CD14-positive monocyte (primary cell): ENCODE results near the gene DYNC1I1. TPM values are rescaled to one million over a fixed set of nuclear protein-coding genes. Genes with fewer than 3 reads are reported as not detected.

Source experiments
- DNase-seq, 3 donors: peaks; one replicate each; pipeline ENCODE4 v3.0.0-alpha.2; 2011 to 2022
- H2AFZ ChIP-seq: 2 replicates; pipeline ENCODE4 v1.6.0; 2012; ENCODE audit warnings: mild to moderate bottlenecking, low read depth, low read length, inconsistent platforms; ENCODE audit not compliant: insufficient read depth, poor library complexity, severe bottlenecking
- H3K27ac ChIP-seq, 2 donors: 1 replicate in 1 of 2; 2 replicates in 1 of 2; pipeline ENCODE4 v1.5.1; 2012 to 2013; ENCODE audit warnings: low read length in 2 of 2, control low read depth in 1 of 2, inconsistent platforms in 1 of 2, low read depth in 1 of 2, mild to moderate bottlenecking in 1 of 2
- H3K27me3 ChIP-seq, 2 donors: one replicate each; pipeline versions ENCODE4 v1.6.0 to v1.6.1; 2011 to 2013; ENCODE audit warnings: low read length in 2 of 2; ENCODE audit not compliant: control insufficient read depth in 2 of 2, insufficient read depth in 2 of 2
- H3K36me3 ChIP-seq, 2 donors: replicated peaks in 1 of 2; 1 replicate in 1 of 2; 2 replicates in 1 of 2; pipeline versions ENCODE4 v1.5.1 to v1.6.1; 2012 to 2013; ENCODE audit warnings: low read length in 2 of 2, control low read depth in 1 of 2, inconsistent platforms in 1 of 2, mild to moderate bottlenecking in 1 of 2; ENCODE audit not compliant: insufficient read depth in 2 of 2, control insufficient read depth in 1 of 2
- H3K4me1 ChIP-seq, 2 donors: 1 replicate in 1 of 2; 2 replicates in 1 of 2; pipeline versions ENCODE4 v1.5.1 to v1.6.1; 2012 to 2013; ENCODE audit warnings: low read length in 2 of 2, control low read depth in 1 of 2, inconsistent platforms in 1 of 2, mild to moderate bottlenecking in 1 of 2, moderate library complexity in 1 of 2; ENCODE audit not compliant: insufficient read depth in 2 of 2, control insufficient read depth in 1 of 2
- H3K4me2 ChIP-seq: replicated peaks from 2 replicates; pipeline ENCODE3; 2012; ENCODE audit warnings: low read length, moderate library complexity, mild to moderate bottlenecking; ENCODE audit not compliant: poor library complexity, severe bottlenecking; ENCODE audit errors: extremely low read depth
- H3K4me3 ChIP-seq, 3 experiments: fragments of 200-600 bp in 1 of 3; sonication (generic) in 1 of 3; replicated peaks in 1 of 3; 1 replicate in 2 of 3; 2 replicates in 1 of 3; pipeline ENCODE4 v1.5.1; 2011 to 2013; ENCODE audit warnings: low read length in 3 of 3, mild to moderate bottlenecking in 3 of 3, control low read depth in 2 of 3, low read depth in 2 of 3, inconsistent platforms in 1 of 3, moderate library complexity in 1 of 3
- H3K79me2 ChIP-seq: 2 replicates; pipeline ENCODE4 v1.6.0; 2012; ENCODE audit warnings: mild to moderate bottlenecking, control low read depth, inconsistent platforms, low read length, moderate library complexity; ENCODE audit not compliant: insufficient read depth
- H3K9ac ChIP-seq: 2 replicates; pipeline ENCODE4 v1.6.0; 2017; ENCODE audit warnings: low read length, mild to moderate bottlenecking; ENCODE audit not compliant: insufficient read depth, poor library complexity, severe bottlenecking
- H3K9me3 ChIP-seq, 2 donors: replicated peaks in 1 of 2; 1 replicate in 1 of 2; 2 replicates in 1 of 2; pipeline versions ENCODE4 v1.5.1 to v1.6.1; 2012 to 2013; ENCODE audit warnings: low read length in 2 of 2, control low read depth in 1 of 2; ENCODE audit not compliant: control insufficient read depth in 1 of 2, insufficient read depth in 1 of 2
- H4K20me1 ChIP-seq: 2 replicates; pipeline ENCODE4 v1.6.0; 2012; ENCODE audit warnings: mild to moderate bottlenecking, low read length, control low read depth, moderate library complexity; ENCODE audit not compliant: insufficient read depth
- H3K27ac Mint-ChIP-seq, 7 donors: one replicate each; pipeline ENCODE4 v1.8.0; 2020; ENCODE audit warnings: mild to moderate bottlenecking in 7 of 7, mixed read lengths in 7 of 7, moderate library complexity in 6 of 7, inconsistent platforms in 2 of 7
- H3K27me3 Mint-ChIP-seq, 3 donors: one replicate each; pipeline ENCODE4 v1.8.0; 2021 to 2022; ENCODE audit warnings: low read depth in 3 of 3, mild to moderate bottlenecking in 3 of 3, mixed read lengths in 3 of 3, moderate library complexity in 3 of 3, inconsistent platforms in 1 of 3
- H3K36me3 Mint-ChIP-seq, 2 donors: one replicate each; pipeline ENCODE4 v1.8.0; 2020; ENCODE audit warnings: mixed read lengths in 2 of 2, inconsistent platforms in 1 of 2, mild to moderate bottlenecking in 1 of 2
- H3K4me1 Mint-ChIP-seq: one replicate; pipeline ENCODE4 v1.8.0; 2020; ENCODE audit warnings: mild to moderate bottlenecking, mixed read lengths
- H3K4me3 Mint-ChIP-seq, 2 donors: one replicate each; pipeline ENCODE4 v1.8.0; 2020; ENCODE audit warnings: mild to moderate bottlenecking in 2 of 2, mixed read lengths in 2 of 2, moderate library complexity in 1 of 2
- H3K9me3 Mint-ChIP-seq, 7 donors: one replicate each; pipeline ENCODE4 v1.8.0; 2020 to 2022; ENCODE audit warnings: mixed read lengths in 7 of 7, mild to moderate bottlenecking in 6 of 7, moderate library complexity in 6 of 7, inconsistent platforms in 2 of 7
- CTCF ChIP-seq: fragments of 200-600 bp; IDR thresholded peaks from one replicate; pipeline ENCODE4 v1.8.0; 2022; ENCODE audit warnings: antibody characterized with exemption, mild to moderate bottlenecking
- WGBS: methylation state at CpG from one replicate; pipeline ENCODE4 v1.1.5; 2013; ENCODE audit warnings: missing lambda C conversion rate; ENCODE audit not compliant: insufficient coverage; 5-methylcytosine and 5-hydroxymethylcytosine counted together
- intact Hi-C, 2 donors: fragments of 100-400 bp; cut with micrococcal nuclease; formaldehyde crosslinking; loops; one replicate each; pipeline versions ENCODE4 v1.15.0 to v1.15.1; 2023
- polyA plus RNA-seq, 3 donors: library from polyadenylated mRNA; depleted of rRNA in 1 of 3; unstranded in 2 of 3; stranded (reverse) in 1 of 3; fragments of 300-500 nt in 2 of 3; fragments of >200 nt in 1 of 3; fragmentation: Illumina TruSeq in 2 of 3; gene quantifications; 1 replicate in 2 of 3; 2 replicates in 1 of 3; pipeline ENCODE4 v1.2.3, GENCODE V29; 2012 to 2021

DYNC1I1 gene
- polyA plus RNA-seq, 3 donors = not detected

GRCh38 chr7:95974108-95974507 lies 201.8 kb downstream of the DYNC1I1 start:
- no peak overlapping the region for H3K4me3 Mint-ChIP-seq
- TF ChIP-seq CTCF = no peak

GRCh38 chr7:95976369-95977060 lies 204.2 kb downstream of the DYNC1I1 start:
- no peaks in the 10 kb centered on the region for H3K27me3 ChIP-seq
- Mint-ChIP-seq H3K4me3 (no peak overlapping the region), H3K9me3 (peaks cover 0 to 5% (median 0%) of the 10 kb centered on the region in 7 donors), H3K27me3 (peaks cover 0 to 4% (median 1%) of the 10 kb centered on the region in 3 donors), H3K27ac (no peak overlapping the region), H3K36me3 (no peaks in the 10 kb centered on the region), H3K4me1 (no peaks in the 10 kb centered on the region)
- no peaks in the 10 kb centered on the region for H4K20me1 ChIP-seq
- no peak overlapping the region for H3K4me3 ChIP-seq
- intact Hi-C loops = no loop called here
- H3K36me3 ChIP-seq = no peaks in the 10 kb centered on the region
- H3K27ac ChIP-seq = no peak overlapping the region
- H3K9me3 ChIP-seq = no peaks in the 10 kb centered on the region
- H3K9ac ChIP-seq = no peak overlapping the region
- 83% methylated on average over 1 of the region's 4 CpGs for WGBS
- no peak for TF ChIP-seq CTCF
- no peaks in the 10 kb centered on the region for H3K79me2 ChIP-seq
- H3K4me2 ChIP-seq = no peak overlapping the region
- no peaks in the 10 kb centered on the region for H3K4me1 ChIP-seq
- no peak for DNase-seq
- H2AFZ ChIP-seq = no peak overlapping the region

More at GRCh38 chr7:95974108-95974507, 201.8 kb downstream of the DYNC1I1 start:
- no peaks in the 10 kb centered on the region for H4K20me1 ChIP-seq
- DNase-seq = no peak
- no peaks in the 10 kb centered on the region for H3K36me3 Mint-ChIP-seq
- H3K27ac Mint-ChIP-seq = no peak overlapping the region
- H3K4me3 ChIP-seq = no peak overlapping the region
- H3K4me1 ChIP-seq = no peaks in the 10 kb centered on the region
- no peaks in the 10 kb centered on the region for H3K27me3 ChIP-seq
- peaks cover 0 to 6% (median 1%) of the 10 kb centered on the region in 3 donors for H3K27me3 Mint-ChIP-seq
- no peak overlapping the region for H3K4me2 ChIP-seq
- no peak overlapping the region for H3K27ac ChIP-seq
- H3K9me3 Mint-ChIP-seq = peaks cover 0 to 6% (median 0%) of the 10 kb centered on the region in 7 donors
- no peaks in the 10 kb centered on the region for H3K4me1 Mint-ChIP-seq
- no peaks in the 10 kb centered on the region for H3K79me2 ChIP-seq
- H3K9me3 ChIP-seq = no peaks in the 10 kb centered on the region
- H2AFZ ChIP-seq = no peak overlapping the region
- intact Hi-C loops = no loop called here
- no peaks in the 10 kb centered on the region for H3K36me3 ChIP-seq
- H3K9ac ChIP-seq = no peak overlapping the region
- WGBS = no CpG with 5 or more reads among the region's 1 CpG
